Forelimb muscle (tissue), 1 donor: ENCODE measurements around the gene PTCD3. TPM values are rescaled to one million over a fixed set of nuclear protein-coding genes. Genes with fewer than 3 reads are reported as not detected.

ENCODE experiments used
- DNase-seq: peaks from one replicate; pipeline ENCODE4 v3.0.0-alpha.2; 2013; ENCODE audit warnings: low read depth
- polyA plus RNA-seq: library from polyadenylated mRNA; unstranded; fragments of 120-200 nt; gene quantifications from one replicate; pipeline ENCODE4 v1.2.1, GENCODE V29; 2013; ENCODE audit not compliant: insufficient read length

Gene PTCD3
- 72.3 TPM for polyA plus RNA-seq

- peak; percentile 90 for DNase-seq
Observed at GRCh38 chr2:86105969-86106945, at the start of gene PTCD3. TSS of gene PTCD3 (plus strand) at chr2:86106235. CDS start at chr2:86106248, 13 bp downstream.

- DNase-seq, result no peak
Observed at GRCh38 chr2:86056590-86057331, 49.3 kb upstream of the PTCD3 start.

- no peak for DNase-seq
Observed at GRCh38 chr2:86062043-86062442, 44.0 kb upstream of the PTCD3 start.

- DNase-seq, result no peak
Observed at GRCh38 chr2:86064006-86064405, 42.0 kb upstream of the PTCD3 start.

DNA sequence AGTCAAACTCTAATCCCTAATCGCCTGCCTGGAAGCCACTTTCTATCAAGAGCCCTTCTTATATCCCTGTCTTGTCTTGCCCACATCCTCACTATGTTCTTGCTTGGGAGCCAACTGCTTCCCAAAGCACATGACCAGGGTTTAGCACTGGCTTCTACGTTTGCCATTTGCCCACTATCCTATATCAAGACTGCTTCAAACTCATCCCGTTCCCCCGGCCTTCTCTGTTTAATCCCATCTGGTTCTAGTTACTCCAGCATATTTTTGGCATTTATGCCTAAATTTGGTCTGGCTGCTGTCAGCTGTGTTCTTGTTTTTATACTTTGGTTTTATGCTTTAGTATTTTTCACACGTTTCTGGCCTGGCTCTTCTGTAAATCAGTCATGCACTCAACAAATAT lies 40.5 kb upstream of the PTCD3 start:
- DNase-seq, result no peak

- DNase-seq, result no peak
Observed at GRCh38 chr2:86066007-86066578, 39.9 kb upstream of the PTCD3 start.

GRCh38 chr2:86066915-86067314 lies 39.1 kb upstream of the PTCD3 start:
- no peak for DNase-seq

GRCh38 chr2:86068136-86068588 lies 37.9 kb upstream of the PTCD3 start:
- DNase-seq, result no peak

DNA sequence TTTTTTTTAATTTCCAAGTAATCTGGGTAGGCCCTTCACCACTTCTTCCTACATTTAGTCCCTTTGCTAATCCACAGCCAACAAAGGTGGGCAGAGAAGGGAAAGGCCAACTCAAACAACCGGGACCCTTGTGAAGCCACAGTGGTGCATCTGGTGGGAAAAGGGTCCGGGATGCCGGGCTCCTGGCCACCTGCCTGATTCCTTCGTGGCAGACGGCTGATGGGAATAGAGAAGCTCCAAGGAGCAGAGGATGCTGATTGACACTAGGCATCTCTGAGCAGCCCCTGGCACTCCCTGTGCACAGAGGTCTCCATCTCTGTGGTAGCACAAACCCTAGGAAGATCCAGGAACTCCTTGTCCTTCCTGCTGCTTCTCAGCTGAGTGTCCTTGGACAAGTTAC lies 37.4 kb upstream of the PTCD3 start:
- no peak for DNase-seq

DNA sequence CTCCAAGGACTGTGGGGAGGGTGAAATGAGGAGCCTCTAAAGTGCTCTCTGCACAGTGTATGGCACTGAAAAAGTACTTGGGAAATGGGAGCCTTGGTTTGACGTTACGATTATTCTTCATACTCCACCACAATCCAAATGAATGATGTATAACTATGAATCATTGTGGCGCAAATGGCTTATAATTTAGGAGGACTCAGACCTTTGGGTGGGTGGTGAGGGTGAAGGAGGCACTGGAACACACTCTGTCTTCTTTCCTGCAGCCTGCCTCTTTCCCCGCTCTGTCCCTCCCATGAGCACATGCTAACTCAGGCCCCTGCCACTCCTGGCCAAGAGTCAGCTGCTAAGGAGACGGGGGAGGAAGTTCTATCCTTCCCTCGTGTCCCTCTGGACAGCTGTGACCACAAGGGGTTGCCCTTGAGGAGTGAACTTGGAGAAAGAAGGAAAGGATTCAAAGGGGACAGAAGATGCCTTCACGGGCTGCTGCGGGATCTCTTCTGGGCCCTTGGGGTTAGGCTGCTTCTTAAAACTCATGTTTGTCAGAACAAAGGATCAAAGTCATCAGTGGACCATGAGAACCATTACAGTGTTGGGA lies 36.8 kb upstream of the PTCD3 start:
- DNase-seq, result no peak

DNA sequence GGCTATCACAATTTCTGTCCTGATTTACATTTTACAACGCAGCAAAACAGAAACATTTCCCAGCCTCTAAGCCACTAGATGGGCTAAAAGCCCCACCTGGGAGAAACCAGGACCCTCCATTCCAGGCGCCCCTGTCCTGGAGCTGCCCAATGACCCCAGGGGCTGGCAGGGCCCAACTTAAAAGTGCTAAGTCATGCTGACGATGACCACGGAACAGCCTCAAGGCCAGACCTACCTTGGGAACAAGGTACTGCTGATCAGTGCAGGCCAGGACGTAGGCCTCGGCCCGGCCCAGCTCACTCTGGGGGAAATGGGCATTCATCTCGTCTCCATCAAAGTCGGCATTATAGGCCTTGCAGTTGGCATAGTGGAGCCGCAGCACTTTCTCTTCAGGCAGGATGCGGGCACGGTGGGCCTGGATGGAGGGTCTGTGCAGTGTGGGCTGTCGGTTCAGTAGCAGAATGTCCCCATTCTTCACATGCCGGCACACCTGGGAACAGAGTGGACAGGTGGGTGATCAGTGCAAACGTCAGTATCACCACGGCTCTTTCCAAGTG lies 36.2 kb upstream of the PTCD3 start:
- no peak for DNase-seq

DNA sequence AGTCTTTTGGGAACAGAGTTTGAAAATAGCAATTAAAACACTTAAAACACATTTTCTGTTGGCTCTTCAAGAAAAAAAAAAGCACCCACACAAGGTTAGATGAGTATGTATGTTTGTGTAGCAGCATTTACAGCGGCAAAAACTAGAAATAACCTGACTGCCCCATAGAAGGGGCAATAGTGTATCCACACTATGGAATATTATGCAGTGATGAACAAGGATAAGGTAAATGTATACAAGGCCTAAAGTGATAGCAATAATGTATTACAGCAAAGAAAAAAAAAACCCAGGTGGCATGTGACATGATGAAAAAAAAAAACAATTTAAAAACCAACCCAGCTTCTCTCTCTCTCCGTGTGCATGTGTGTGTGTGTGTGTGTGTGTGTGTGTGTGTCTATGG lies 35.2 kb upstream of the PTCD3 start:
- no peak for DNase-seq

- no peak for DNase-seq
Observed at GRCh38 chr2:86072271-86072858, 33.7 kb upstream of the PTCD3 start.

- no peak for DNase-seq
Observed at GRCh38 chr2:86073225-86073624, 32.8 kb upstream of the PTCD3 start.

GRCh38 chr2:86074256-86074655 lies 31.8 kb upstream of the PTCD3 start:
- no peak for DNase-seq

DNA sequence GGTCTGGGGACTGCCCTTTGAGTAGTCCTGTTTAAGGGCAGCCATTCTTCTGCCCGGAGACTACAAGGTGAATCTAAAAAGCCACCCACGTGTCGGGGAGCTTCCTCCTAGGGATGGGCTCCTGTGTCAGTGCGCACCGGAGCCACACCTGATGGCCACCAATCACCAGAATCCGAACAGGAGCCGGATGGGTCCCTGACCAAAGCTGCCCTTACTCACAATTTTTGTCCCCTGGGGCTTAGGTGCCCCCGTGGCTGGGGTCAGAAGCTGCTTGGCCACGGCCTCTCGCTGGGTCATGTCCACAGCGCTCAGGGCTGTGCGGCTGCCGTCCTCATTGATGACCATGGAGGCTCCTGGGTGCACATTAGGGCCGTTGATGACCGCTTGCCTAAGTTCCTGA lies 31.2 kb upstream of the PTCD3 start:
- no peak for DNase-seq

DNA sequence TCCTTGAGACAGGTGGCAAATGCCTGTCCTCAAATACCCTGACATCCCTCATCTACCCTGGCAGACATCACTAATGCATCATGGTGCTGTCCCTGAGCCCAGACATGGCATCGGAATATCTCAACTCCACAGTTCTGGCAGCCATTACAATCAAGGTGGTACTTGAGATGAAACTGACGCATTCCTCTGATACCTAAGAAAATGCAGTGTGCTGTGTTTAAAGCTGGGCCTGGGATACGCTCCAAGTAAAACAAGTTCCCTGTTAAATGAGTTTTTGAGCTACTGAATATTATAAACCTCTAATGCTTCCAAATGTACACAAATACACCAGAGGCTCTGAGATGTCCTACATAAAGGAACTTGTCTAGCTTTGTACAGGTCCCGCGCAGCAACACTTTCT lies 30.1 kb upstream of the PTCD3 start:
- DNase-seq, result no peak

- no peak for DNase-seq
Observed at GRCh38 chr2:86078774-86079545, 27.1 kb upstream of the PTCD3 start.

- no peak for DNase-seq
Observed at GRCh38 chr2:86079981-86080911, 25.8 kb upstream of the PTCD3 start.
